NOMO-1 (cell line): Measurements from ENCODE around the gene ALOX5.

Experiments
- DNase-seq, 2 experiments: peaks; one replicate each; lab custom pipeline; 2025; ENCODE audit not compliant: unreplicated experiment in 2 of 2; lab: John Stamatoyannopoulos, UW

The ALOX5 gene

DNA sequence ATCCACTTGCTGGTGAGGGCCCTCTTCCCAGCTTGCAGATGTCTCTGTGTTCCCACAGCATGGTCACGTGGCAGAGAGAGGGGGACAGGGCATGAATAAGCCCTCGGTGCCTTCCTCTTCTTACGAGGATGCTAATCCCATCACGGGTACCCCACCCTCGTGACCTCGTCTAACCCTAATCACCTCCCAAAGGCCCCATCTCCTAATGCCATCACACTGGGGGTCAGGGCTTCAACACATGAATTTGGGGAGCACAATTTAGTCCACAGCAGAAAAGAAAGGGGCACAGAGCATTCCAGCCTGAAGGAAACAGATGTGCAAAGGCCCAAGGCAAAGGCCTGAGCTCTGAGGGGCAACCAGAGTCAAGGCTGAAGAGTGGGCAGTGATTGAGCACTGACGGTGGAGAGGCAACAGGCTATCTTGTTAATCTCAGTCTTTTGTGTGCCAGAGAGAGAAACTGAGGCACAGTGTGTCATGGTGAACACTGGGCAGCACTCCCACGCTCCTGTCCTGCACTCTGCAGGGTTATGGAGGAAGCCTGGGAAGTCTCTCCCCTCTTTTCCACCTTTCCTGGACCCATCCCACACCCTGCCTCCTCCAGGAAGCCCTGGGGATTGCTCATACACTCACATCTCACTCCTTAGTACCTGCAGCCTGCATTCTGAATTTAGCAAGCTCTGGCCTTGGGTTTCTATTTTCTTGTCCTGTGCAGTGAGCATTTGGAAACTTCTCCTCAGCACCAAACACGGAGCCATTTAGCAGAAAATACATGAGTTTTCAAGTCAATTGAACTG, 49.0 kb downstream of the ALOX5 start:
- no peak for DNase-seq

DNA sequence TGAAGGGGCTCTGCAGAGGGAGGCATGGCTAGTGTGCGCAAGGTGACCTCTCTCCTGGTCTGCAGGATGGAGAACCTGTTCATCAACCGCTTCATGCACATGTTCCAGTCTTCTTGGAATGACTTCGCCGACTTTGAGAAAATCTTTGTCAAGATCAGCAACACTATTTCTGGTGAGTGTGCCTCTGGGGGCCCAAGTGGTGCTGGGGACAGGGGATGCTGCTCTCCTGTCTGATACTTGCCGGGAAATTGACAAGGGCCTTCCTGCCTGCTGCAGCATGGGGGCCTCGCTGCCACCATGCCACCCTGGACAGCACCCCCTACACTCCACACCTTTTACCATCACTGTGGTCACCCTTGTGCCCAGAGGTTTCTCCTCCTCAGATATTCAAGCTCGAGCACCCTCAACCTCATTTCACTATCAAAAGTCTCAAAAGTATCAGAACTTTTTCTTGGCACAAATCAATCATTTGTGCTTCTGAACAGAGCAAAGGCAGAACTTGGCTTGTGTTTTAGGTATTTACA, 50.0 kb downstream of the ALOX5 start:
- no peak for DNase-seq

DNA sequence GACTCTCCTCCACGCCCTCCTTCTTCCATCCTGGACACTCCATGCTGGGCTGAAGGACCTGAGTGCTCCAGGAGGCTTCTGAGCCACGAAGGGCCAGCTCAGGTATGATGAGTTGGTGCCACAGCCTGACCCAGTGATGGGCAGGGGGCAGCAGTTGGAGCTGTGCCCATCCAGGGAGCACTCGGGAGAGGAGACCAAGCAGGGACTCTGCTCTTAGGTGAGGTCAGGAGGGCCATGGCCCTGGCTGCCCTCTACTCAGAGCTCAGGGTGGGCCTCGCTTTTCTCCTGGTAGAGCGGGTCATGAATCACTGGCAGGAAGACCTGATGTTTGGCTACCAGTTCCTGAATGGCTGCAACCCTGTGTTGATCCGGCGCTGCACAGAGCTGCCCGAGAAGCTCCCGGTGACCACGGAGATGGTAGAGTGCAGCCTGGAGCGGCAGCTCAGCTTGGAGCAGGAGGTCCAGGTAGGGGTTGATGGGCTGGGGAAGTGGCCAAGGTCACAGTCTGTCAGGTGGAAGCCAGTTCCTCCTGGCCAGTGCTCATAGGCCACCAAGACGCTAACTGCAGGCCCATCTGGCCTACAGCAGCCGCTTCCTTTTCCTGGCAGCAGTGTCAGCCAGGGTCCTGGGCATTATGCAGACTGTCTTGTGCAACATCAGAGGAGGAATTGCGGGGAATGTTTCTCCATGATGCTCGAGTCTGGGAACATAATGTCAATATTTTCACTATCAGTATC, 50.8 kb downstream of the ALOX5 start:
- DNase-seq = no peak

DNA sequence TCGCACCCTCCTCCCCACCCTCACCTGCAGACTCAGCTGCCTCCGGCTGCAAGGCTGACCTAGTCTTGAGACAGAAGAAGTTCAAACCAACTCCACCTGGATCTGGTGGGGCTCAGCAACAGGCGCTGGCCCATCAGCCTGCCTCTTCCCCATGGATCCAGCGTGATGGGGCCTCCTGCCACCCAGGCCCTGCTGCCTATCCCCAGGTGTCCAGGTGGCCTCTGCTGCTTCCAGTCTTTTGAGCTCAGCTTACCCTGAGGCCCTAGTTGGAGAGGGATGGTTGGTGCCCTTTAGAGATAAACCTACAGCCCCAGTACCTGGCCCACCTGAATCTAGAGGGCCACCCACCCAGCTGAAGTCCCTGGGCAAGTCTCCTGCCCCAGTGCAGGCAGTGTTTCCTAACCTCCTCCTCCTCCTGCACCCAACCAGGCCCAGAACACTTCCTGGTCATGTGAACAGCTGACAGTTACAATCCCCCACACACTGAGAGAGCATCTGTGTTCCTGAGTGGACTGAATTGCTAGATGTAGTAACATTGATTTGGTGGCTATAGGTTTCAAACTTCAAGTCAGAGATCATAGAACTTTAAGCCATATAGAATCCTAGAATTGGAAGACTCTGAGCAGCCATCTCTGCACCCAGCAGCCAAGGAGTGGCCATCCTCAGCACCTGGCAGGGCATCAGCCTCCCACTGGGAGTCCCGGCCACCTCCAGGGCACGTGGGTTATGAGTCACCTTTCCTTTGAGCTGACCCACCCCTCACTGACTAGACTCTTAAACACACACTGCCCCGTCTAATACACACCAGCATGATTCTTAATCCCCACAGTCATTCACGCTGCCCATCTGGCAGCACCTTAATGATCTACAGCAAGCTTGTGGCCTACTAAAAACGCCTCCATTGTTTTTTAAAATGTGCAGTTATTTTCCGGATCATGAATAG, 51.9 kb downstream of the ALOX5 start:
- no peak for DNase-seq

DNA sequence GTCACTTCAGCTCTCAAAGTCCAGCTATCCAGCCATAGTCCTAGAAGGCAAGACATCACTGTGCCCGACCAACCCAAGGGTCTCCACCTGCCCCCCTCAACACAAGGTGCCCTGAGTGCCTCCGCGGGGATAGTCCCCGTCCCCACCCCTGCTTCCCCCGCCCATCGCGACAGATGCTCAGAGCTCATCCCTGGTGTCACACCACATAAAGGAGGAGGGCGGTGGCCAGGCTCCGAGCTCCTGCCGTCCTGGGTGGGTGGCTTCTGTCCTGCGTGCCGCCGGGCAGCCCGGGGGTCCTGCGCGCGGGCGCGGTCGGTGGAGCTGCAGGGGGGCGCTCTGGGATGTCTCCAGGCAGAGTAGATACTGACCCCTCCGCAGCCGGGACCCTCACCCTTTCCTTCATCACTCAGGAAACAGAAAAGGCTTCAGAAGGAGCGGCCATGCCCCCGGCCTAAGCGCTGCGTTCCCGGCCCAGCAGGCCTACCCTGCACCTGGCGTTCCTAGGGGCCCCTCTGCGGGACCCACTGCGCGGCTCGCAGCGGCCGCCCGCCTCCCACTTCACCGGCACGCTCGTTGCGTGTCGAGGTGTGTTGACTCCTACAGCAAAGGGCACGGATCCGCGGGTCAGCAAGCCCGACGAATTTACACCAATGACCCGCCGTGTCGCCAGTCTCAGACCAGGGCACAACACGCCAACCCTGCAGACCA, 53.4 kb downstream of the ALOX5 start:
- DNase-seq = no peak

DNA sequence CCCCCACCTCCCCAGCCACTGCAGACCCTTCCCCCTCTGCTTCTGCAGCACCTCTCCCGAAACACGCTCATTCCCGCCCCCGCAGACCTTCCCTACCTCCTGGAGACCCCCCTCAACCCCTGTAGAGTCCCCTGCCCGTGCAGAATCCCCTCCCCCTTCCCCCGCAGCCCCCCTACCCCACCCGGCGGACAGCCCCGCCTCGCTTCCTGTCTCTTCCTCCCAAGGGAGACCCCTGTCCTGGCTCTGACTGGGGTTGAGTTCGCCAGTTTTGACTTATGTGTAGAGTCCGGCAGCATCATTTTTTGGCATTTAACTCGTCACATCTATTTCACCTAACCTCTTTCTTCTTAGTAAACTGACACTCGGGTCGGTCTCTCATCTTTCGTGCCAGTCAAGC, 54.0 kb downstream of the ALOX5 start:
- no peak for DNase-seq

DNA sequence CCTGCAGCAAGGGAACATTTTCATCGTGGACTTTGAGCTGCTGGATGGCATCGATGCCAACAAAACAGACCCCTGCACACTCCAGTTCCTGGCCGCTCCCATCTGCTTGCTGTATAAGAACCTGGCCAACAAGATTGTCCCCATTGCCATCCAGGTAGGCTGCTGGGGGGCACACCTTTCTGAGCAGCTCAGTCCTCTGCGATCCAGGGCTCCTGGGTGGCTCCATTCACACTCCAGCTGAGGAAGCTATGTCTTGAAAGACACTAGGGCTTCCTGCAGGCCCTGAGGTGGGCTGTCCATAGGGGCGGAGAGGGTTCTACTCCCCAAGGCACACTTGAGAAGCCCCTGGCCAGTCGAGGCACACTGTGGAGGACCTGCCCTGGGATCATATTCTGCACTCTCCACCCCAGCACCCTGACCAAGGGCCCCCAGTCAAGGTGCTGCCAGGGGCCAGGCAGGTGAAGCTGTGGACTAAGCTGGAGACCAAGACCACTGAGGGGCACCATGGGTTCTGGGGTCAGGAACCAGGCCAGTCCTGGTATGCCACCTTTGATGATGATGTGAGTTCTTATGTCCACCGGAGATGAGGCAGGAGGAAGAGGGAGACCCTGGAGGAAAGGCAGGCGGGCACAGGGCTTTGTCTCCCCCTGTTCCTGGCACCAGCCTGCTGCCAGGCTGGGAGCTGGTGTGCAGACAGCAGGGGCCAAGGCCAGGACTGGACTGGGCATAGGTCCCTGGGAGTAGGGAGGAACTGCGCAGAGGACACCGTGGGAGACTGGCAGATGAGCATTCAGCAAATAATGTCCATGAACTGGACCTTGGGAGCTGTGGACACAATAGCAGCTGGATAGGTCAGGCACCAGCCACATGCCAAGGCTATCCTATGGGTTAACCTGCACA, 54.8 kb downstream of the ALOX5 start:
- no peak for DNase-seq

DNA sequence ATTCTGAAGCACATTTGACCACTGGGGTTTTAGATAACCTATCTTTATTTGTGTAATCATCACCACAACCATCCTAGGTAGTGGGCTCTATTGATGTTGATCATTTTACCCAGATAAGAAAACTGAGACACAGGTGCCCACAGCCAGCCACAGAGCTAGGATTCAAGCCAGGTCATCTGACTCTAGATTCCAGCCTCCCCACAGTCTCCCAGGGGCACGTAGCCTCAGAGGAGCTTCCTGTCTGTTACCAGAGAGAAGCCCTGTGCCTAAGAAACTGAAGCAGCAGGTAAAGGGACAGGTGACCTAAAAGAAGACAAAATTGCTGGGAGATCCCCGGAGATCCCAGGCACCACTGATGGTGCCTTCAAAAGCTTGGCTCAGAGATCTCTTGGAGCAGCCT, 55.8 kb downstream of the ALOX5 start:
- no peak for DNase-seq

DNA sequence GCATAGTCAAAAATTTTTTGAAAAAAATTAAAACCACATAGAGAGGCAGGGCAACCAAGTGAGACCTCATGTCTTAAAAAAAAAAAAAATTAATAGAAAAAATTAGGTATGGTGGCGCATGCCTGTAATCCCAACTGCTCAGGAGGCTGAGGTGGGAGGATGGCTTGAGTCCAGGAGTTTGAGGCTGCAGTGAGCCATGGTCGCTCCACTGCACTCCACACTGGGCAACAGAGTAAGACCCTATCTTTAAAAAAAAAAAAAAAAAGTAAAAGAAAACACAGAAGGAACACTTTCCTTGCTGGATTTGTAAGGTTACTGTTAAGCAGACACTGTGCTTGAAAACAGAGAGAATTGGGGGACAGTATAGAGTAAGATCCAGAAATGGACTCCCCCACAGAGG, 58.1 kb downstream of the ALOX5 start:
- no peak for DNase-seq

DNA sequence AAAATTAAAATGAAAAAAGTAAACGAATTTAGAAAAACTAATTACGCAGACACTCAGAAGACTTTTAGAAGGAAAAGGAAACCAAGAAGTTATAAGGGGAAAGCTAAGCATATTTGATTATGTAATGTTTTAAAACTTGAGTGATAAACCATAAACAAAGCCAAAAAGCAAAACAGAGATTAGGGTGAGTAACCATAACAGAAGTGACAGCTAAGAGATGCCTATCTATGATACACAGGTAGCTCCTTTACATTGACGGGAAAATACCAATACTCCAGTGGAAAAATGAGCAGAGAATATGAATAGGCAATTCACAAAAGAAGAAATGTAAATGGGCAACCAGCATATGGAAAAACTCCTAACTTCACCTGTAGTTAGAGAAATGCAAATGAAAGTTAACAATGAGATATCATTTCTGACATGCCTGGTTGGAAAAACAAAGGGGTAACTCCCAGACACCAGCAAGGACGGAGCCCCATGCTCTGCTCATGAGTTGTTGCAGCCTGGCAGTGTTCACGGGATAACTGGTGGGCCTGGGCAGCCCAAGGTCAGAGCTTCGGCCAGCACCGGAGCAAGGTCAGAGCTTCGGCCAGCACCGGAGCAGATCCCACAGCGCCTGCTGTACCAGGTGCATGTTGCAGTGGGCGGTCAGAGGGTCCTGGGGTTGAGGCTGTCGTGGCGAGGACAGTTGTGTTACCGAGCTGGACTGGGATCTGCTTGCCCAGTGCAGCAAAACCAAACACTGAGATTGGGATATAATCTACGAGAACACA, 58.9 kb downstream of the ALOX5 start:
- DNase-seq = no peak

DNA sequence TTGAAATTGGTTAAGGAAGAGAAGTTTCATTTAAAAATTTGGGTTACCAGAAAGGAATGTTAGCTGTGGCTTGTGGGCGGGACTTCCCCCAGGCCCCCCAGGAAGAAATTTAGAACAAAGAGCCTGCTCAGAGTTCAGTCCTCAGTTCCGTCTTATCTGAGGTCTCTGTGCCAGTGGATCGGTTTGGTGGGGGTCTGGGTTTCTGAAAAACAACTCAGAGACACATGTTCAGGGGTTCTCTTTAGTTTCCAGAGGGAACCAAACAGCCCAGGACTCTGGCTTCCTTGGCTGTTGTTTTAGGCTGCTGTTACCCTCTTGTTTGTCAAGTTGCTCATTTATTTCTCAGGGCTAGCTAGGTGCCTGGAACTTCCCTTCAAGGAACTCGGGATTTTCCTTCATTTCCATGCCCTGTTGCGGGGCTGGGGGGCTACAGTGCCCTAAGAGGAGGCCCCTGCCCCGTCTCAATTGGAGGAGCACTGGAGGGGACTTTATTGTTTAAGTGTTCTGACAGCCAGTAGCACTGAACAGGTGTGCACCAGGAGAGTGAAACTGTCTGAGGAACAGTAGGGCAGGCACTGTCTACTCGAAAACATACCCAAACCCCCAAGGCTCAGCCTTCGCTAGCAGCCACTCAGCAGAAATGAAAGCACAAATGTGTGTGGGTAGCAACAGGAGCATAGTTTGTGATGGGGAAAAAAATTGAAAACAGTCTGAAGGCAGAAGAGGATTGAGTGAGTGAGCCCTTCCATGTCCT, 59.9 kb downstream of the ALOX5 start:
- DNase-seq = no peak

DNA sequence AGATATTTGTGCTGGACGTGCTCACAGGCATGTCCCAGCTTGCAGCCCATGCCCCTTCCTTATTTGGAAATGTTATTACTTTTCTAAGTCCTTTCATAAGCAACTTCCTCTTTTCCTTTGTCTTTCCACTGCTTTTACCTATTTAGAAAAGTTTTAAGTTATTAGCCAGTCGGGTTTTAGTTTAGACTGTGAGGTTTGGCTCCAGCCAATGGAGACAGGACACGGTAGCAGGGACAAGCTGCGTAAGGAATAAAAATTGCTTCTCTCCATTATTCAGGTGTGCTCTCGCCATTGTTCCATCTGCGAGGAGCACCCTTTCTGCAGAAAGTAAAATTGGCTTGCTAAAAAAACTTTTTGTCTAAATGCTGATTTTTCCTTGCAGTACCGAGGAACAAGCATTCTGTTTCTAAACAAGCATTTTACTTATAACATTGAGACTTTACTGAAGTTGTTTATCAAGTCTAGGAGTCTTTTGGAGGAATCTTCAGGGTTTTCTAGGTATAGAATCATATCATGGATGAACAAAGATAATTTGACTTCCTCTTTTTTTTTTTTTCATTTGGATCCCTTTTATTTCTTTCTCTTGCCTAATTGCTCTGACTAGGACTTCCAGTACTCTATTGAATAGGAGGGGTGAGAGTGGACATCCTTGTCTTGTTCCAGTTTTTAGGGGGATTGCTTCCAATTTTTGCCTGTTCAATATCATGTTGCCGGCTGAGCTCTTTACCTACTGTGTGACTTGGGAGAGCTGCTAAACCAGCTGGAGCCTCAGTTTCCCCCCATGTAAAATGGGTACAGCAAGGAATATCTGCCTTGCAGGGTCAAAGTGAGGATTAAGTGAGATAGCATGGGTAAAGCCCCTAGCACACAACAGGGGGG, 63.8 kb downstream of the ALOX5 start:
- DNase-seq = peak; percentile 29 to 49

DNA sequence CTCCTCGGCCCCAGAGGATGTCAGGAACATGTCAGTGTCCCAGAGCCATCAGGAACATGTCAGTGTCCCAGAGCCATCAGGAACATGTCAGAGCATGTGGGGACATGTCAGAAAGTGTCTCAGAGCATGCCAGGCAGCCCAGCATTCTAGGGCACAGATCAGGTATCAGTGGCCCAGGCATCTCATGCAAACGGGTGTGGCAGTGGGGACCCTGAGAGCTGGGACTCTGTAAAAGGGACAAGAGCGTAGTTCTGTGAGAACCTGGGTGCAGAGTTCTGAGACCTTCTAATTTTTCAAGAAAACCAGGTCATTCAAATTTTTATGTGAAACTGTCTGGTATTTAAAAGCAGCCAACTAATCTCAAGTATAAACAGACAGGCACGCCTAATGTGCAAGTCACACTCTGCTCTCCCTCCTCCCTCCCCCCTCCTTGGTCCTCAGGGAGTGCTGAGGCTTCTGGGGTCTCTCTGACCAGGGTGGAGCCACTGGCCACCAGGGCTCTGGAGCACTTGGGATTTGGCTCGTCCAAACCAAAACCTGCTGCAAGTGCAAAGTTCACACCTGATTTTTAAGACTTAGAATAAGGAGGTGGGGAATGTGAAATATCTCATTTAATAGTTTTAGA, 64.6 kb downstream of the ALOX5 start:
- DNase-seq = no peak

DNA sequence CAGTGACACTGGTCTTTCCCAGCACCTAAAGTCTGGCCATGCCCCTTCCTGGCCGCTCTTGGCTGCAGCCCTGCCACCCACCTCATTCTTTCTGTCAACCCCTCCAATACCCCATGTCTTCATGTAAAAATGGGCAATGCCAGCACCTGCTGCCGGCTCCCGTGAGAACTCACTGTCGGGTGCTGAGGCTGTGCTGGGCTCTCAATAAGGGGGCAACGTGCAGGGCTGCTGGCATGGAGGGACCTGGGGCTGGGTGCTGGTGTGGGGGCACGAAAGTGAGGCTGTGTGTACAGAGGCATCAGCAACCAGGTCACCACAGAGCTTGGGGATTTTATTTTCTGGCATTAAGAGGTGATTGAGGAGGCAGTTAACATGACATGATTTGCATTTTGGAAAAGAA, 65.3 kb downstream of the ALOX5 start:
- no peak for DNase-seq

DNA sequence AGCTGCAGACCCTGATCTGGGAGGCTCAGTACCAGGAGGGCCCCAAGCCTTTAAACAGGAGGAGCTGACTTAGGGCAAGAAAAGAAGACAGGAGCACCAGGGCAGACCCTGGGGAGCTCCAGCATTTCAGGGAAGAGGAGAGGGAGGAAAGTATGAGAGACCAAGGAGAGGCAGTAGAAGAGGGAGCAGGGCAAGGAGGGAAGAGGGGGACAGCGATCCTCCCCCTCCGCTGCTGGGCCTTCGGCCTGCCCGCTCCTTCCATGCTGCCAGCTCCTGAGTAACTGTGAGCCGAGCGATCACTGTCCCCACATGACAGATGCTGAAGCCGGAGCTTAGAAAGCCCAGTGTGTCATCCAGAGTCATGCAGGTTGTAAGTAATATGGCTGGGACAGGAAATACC, 65.9 kb downstream of the ALOX5 start:
- no peak for DNase-seq

DNA sequence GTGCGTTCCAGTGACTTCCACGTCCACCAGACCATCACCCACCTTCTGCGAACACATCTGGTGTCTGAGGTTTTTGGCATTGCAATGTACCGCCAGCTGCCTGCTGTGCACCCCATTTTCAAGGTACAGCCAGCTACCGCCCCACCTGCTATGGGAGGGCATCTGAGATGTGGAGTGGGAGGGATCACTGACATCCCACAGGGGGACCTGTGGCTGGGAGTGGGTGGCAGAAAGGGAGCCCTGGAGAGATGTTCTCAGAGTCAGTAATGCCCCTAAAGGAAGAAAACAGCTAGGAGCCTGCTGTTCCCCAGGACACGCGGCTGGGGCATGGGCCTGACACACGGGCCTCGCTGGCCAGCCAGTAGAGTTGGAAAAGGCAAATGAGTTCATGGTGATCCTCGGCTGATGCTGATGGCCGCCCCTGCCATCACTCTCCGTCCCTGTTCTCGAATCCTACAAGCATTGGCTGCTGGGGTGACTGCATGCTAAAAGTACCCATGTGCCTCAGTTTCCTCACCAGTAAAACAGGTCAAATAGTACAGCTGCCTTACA, 66.6 kb downstream of the ALOX5 start:
- no peak for DNase-seq
